Measurements from ENCODE around the gene NCOA7.

The NCOA7 gene

GRCh38 chr6:125979101-125979500, 188.3 kb downstream of the NCOA7 start:
- Histone ChIP-seq H3K4me2 (ENCODE audit: low read length) (no peak overlapping the region), H3K9me2 (replicated peaks; ENCODE audit: control insufficient read depth, low read length) (no peaks in the 10 kb centered on the region), H3K27me3 (ENCODE audit: control insufficient read depth, low read length) (no peaks in the 10 kb centered on the region), H3K4me3 (ENCODE audit: low read length) (no peak overlapping the region), H4K20me1 (ENCODE audit: control insufficient read depth, insufficient read depth, low read depth, low read length) (no peaks in the 10 kb centered on the region), H3K9me3 (ENCODE audit: control insufficient read depth, insufficient read depth, low read length) (no peaks in the 10 kb centered on the region), H3F3A (ENCODE audit: control insufficient read depth, insufficient read depth) (no peaks in the 10 kb centered on the region; the same call in 1 of the 2 replicates), H3K4me1 (ENCODE audit: control insufficient read depth, low read length) (peaks cover 7% of the 10 kb centered on the region), H3K79me2 (ENCODE audit: control insufficient read depth, low read length) (no peaks in the 10 kb centered on the region), H3K27ac (ENCODE audit: low read depth, low read length) (no peak overlapping the region), H3K36me3 (ENCODE audit: control insufficient read depth, low read length) (peaks cover 26% of the 10 kb centered on the region)
- TF ChIP-seq CTCF (IDR thresholded peaks at IDR 0.05; ENCODE audit: low read depth, low read length, poor library complexity, severe bottlenecking) (no peak), EZH2phosphoT487 (IDR thresholded peaks at IDR 0.05; ENCODE audit: borderline replicate concordance, low read length) (no peak)
